Keratinocyte (primary cell): ENCODE data around the gene GPR37L1. TPM values are rescaled to one million over a fixed set of nuclear protein-coding genes. Genes with fewer than 3 reads are reported as not detected.

Experiments
- DNase-seq: peaks from one replicate; pipeline ENCODE4 v3.0.0-alpha.2; 2011; ENCODE audit warnings: low read depth, missing footprints, low spot score
- FAIRE-seq: peaks from 2 replicates; lab custom pipeline; 2011; peaks lifted over from hg19 to GRCh38; lab: Jason Lieb, UNC
- H2AFZ ChIP-seq: 2 replicates; pipeline ENCODE4 v1.6.0; 2012; ENCODE audit warnings: low read length, control low read depth, inconsistent platforms; ENCODE audit not compliant: control insufficient read depth
- H3K27ac ChIP-seq: 2 replicates; pipeline ENCODE4 v1.5.1; 2011; ENCODE audit warnings: low read length; ENCODE audit not compliant: control insufficient read depth, insufficient read depth
- H3K27me3 ChIP-seq: 3 replicates; pipeline ENCODE4 v1.6.0; 2011; ENCODE audit warnings: low read length; ENCODE audit not compliant: control insufficient read depth, insufficient read depth; ENCODE audit errors: extremely low read depth
- H3K36me3 ChIP-seq, 2 experiments: 2 replicates in 1 of 2; 3 replicates in 1 of 2; pipeline ENCODE4 v1.5.1; 2011; ENCODE audit warnings: low read length in 2 of 2, mild to moderate bottlenecking in 1 of 2; ENCODE audit not compliant: control insufficient read depth in 2 of 2, insufficient read depth in 2 of 2; ENCODE audit errors: extremely low read depth in 1 of 2
- H3K4me1 ChIP-seq: 3 replicates; pipeline ENCODE4 v1.5.1; 2011; ENCODE audit warnings: low read length; ENCODE audit not compliant: control insufficient read depth, insufficient read depth; ENCODE audit errors: extremely low read depth
- H3K4me2 ChIP-seq: 3 replicates; pipeline ENCODE4 v1.6.0; 2011; ENCODE audit warnings: low read depth, low read length; ENCODE audit not compliant: control insufficient read depth, insufficient read depth; ENCODE audit errors: extremely low read depth
- H3K4me3 ChIP-seq, 3 experiments: fragments of 200-600 bp in 1 of 3; sonication (generic) in 1 of 3; 2 replicates in 2 of 3; 3 replicates in 1 of 3; pipeline ENCODE4 v1.5.1; 2011 to 2016; ENCODE audit warnings: low read length in 3 of 3, mild to moderate bottlenecking in 3 of 3, control low read depth in 2 of 3, inconsistent platforms in 1 of 3, low read depth in 1 of 3, mixed read lengths in 1 of 3, mixed run types in 1 of 3, moderate library complexity in 1 of 3; ENCODE audit not compliant: control insufficient read depth in 2 of 3, insufficient read depth in 2 of 3; ENCODE audit errors: extremely low read depth in 1 of 3
- H3K79me2 ChIP-seq: 2 replicates; pipeline ENCODE4 v1.6.0; 2012; ENCODE audit warnings: low read length; ENCODE audit not compliant: control insufficient read depth, insufficient read depth
- H3K9ac ChIP-seq: 3 replicates; pipeline ENCODE4 v1.6.0; 2011; ENCODE audit warnings: low read length; ENCODE audit not compliant: control insufficient read depth, insufficient read depth; ENCODE audit errors: extremely low read depth
- H3K9me1 ChIP-seq: 3 replicates; pipeline ENCODE4 v1.6.0; 2011; ENCODE audit warnings: low read length; ENCODE audit not compliant: control insufficient read depth, insufficient read depth; ENCODE audit errors: extremely low read depth
- H3K9me3 ChIP-seq: 2 replicates; pipeline ENCODE4 v1.5.1; 2012; ENCODE audit warnings: low read depth, low read length; ENCODE audit not compliant: control insufficient read depth
- H4K20me1 ChIP-seq: 3 replicates; pipeline ENCODE4 v1.6.0; 2011; ENCODE audit warnings: low read length; ENCODE audit not compliant: control insufficient read depth, insufficient read depth; ENCODE audit errors: extremely low read depth
- EZH2 ChIP-seq: IDR thresholded peaks from one replicate; pipeline ENCODE4 v1.6.1; 2012; ENCODE audit warnings: inconsistent platforms, mild to moderate bottlenecking, low read length, moderate library complexity
- dilution Hi-C: fragments of 300-500 bp; cut with MboI; formaldehyde crosslinking; loops from one replicate; pipeline ENCODE4 v1.7.0; 2020; ENCODE audit warnings: low sequenced_read_pairs; ENCODE audit not compliant: extremely low pct_ligation_motif_present
- polyA plus RNA-seq, 5 experiments: library from polyadenylated mRNA; depleted of rRNA in 3 of 5; stranded (reverse) in 3 of 5; stranded (forward) in 1 of 5; unstranded in 1 of 5; fragments of >200 nt; gene quantifications; 1 replicate in 1 of 5; 2 replicates in 3 of 5; 3 replicates in 1 of 5; pipeline versions ENCODE4 v1.2.1 to v1.2.3, GENCODE V29; 2011 to 2012; ENCODE audit warnings: missing spikeins in 2 of 5, low read depth in 1 of 5, low replicate concordance in 1 of 5
- TF ChIP-seq, protein P1 (sequence below), 3 experiments: IDR thresholded peaks in 1 of 3; conservative IDR thresholded peaks in 1 of 3; optimal IDR thresholded peaks in 1 of 3; 2 replicates in 2 of 3; 3 replicates in 1 of 3; pipeline versions ENCODE3 to v1.5.1; 2011; ENCODE audit warnings: low read length in 3 of 3, mild to moderate bottlenecking in 3 of 3, moderate library complexity in 2 of 3, control low read depth in 1 of 3, inconsistent platforms in 1 of 3; ENCODE audit not compliant: insufficient read depth in 2 of 3; ENCODE audit errors: extremely low read depth in 1 of 3

The GPR37L1 gene
- polyA plus RNA-seq, 1 donor (not counting 4 experiments of a cell fraction or from before 2014, with no cell fraction given) = not detected

DNA sequence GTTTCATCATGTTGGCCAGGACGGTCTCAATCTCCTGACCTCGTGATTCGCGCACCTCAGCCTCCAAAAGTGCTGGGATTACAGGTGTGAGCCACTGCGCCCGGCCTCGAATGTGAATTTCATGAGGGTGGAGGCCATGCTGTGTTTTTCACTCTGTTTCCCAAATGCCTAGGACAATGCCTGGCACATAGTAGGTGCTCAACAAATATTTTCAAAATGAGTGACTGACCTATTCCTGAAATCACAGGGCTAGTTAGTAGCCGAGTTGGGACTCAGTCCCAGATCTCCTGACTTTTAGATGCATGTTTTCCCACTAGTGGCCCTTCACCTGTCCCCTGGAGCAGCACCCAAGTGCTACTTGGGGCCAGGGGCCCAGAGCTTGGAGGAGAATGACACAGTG is 6.4 kb upstream of the GPR37L1 start:
- no peaks in the 10 kb centered on the region for H3K9me3 ChIP-seq
- DNase-seq (no peak), FAIRE-seq (no peak)
- H3K4me2 ChIP-seq = no peak overlapping the region
- no peak overlapping the region for H2AFZ ChIP-seq
- no peaks in the 10 kb centered on the region for H3K79me2 ChIP-seq
- no peak overlapping the region for H3K27ac ChIP-seq
- H3K4me1 ChIP-seq = peaks cover 4% of the 10 kb centered on the region
- dilution Hi-C loops = no loop called here
- no peaks in the 10 kb centered on the region for H3K9me1 ChIP-seq
- H3K9ac ChIP-seq = no peak overlapping the region
- no peaks in the 10 kb centered on the region for H4K20me1 ChIP-seq
- TF ChIP-seq EZH2 = no peak
- TF ChIP-seq, protein P1, sequence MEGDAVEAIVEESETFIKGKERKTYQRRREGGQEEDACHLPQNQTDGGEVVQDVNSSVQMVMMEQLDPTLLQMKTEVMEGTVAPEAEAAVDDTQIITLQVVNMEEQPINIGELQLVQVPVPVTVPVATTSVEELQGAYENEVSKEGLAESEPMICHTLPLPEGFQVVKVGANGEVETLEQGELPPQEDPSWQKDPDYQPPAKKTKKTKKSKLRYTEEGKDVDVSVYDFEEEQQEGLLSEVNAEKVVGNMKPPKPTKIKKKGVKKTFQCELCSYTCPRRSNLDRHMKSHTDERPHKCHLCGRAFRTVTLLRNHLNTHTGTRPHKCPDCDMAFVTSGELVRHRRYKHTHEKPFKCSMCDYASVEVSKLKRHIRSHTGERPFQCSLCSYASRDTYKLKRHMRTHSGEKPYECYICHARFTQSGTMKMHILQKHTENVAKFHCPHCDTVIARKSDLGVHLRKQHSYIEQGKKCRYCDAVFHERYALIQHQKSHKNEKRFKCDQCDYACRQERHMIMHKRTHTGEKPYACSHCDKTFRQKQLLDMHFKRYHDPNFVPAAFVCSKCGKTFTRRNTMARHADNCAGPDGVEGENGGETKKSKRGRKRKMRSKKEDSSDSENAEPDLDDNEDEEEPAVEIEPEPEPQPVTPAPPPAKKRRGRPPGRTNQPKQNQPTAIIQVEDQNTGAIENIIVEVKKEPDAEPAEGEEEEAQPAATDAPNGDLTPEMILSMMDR (optimal IDR thresholded peaks at IDR 0.05 in 1 of 3, IDR thresholded peaks at IDR 0.05 in 1 of 3, conservative IDR thresholded peaks at IDR 0.05 in 1 of 3; ENCODE audit: extremely low read depth in 1 of 3, insufficient read depth in 2 of 3, low read length in 3 of 3) = no peak
- no peaks in the 10 kb centered on the region for H3K36me3 ChIP-seq
- H3K4me3 ChIP-seq = no peak overlapping the region
- H3K27me3 ChIP-seq = no peaks in the 10 kb centered on the region

DNA sequence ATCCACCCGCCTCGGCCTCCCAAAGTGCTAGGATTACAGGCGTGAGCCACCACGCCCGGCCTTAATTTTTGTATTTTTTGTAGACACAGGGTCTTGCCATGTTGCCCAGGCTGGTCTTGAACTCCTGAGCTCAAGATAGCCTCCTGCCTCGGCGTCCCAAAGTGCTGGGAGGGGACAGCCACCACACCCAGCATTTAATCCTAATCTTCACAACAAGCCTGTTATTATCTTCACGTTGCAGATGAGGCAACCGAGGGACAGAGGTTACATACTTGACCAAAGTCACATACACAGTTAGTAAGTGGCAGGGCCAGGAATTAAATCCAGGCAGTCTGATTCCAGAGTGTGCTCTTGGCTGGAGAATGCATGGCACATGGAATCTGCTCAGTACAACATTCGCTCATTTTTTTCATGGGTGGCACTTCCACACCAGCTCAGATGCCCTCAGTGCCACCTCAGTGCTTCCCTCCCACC is 4.8 kb upstream of the GPR37L1 start:
- TF ChIP-seq, protein P1 (optimal IDR thresholded peaks at IDR 0.05 in 1 of 3, IDR thresholded peaks at IDR 0.05 in 1 of 3, conservative IDR thresholded peaks at IDR 0.05 in 1 of 3; ENCODE audit: extremely low read depth in 1 of 3, insufficient read depth in 2 of 3, low read length in 3 of 3) = no peak
- no peak for TF ChIP-seq EZH2
- Histone ChIP-seq H3K9me3 (no peaks in the 10 kb centered on the region), H3K27me3 (no peaks in the 10 kb centered on the region), H3K4me3 (no peak overlapping the region), H4K20me1 (no peaks in the 10 kb centered on the region), H3K36me3 (no peaks in the 10 kb centered on the region), H3K79me2 (no peaks in the 10 kb centered on the region), H3K9ac (no peak overlapping the region), H3K9me1 (no peaks in the 10 kb centered on the region), H2AFZ (no peak overlapping the region), H3K27ac (no peak overlapping the region), H3K4me2 (no peak overlapping the region), H3K4me1 (no peaks in the 10 kb centered on the region)
- DNase-seq (no peak), FAIRE-seq (no peak)
- dilution Hi-C loops = no loop called here
